ENCODE measurements around the gene NTN5. TPM values are rescaled to one million over a fixed set of nuclear protein-coding genes. Genes with fewer than 3 reads are reported as not detected.

The NTN5 gene
- total and polyA plus RNA-seq, 9 of the 15 experiments (the other 6 are each of a cell fraction or from before 2014, with no cell fraction given) = not detected

DNA sequence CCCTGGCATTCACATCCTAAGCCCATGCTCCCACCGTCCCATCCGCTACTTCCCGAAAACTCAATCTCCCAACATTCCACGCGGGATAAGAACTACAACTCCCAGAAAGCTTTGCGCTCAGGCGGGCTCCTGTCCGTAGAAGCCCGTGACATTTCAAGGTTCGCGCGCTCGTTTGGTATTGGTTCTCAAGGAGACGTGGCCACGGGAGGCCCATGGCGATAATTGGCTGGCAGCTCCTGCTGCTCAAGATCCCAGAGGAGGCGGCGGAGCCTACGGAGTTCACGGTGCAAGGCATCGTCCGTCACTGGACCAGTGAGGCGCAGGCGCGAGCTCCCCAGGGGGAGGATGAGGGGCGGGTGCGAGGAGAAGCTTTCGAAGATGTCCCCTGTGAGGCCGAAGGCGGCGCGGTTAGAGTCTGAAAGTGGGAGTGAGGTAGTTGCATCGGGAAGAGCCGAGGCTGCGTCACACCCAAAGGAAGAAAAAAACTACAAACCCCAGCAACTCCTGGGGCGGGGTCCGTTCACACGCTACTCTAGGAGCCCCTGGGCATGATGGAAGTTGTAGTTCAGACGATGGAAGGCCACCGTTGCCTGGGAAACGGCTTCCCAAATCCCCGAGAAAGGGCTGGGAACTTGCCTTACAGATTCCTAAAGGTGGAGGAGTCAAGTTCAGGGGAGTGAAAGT is 47.9 kb upstream of the NTN5 start (continued):
- TF ChIP-seq, protein P1, sequence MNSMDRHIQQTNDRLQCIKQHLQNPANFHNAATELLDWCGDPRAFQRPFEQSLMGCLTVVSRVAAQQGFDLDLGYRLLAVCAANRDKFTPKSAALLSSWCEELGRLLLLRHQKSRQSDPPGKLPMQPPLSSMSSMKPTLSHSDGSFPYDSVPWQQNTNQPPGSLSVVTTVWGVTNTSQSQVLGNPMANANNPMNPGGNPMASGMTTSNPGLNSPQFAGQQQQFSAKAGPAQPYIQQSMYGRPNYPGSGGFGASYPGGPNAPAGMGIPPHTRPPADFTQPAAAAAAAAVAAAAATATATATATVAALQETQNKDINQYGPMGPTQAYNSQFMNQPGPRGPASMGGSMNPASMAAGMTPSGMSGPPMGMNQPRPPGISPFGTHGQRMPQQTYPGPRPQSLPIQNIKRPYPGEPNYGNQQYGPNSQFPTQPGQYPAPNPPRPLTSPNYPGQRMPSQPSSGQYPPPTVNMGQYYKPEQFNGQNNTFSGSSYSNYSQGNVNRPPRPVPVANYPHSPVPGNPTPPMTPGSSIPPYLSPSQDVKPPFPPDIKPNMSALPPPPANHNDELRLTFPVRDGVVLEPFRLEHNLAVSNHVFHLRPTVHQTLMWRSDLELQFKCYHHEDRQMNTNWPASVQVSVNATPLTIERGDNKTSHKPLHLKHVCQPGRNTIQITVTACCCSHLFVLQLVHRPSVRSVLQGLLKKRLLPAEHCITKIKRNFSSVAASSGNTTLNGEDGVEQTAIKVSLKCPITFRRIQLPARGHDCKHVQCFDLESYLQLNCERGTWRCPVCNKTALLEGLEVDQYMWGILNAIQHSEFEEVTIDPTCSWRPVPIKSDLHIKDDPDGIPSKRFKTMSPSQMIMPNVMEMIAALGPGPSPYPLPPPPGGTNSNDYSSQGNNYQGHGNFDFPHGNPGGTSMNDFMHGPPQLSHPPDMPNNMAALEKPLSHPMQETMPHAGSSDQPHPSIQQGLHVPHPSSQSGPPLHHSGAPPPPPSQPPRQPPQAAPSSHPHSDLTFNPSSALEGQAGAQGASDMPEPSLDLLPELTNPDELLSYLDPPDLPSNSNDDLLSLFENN (IDR thresholded peaks at IDR 0.05; ENCODE audit: low read depth in 2 of 2, low read length in 2 of 2) = no peak
- no peak for TF ChIP-seq ZNF134 (CRISPR knock-in tag; conservative IDR thresholded peaks at IDR 0.05)
- no peak for TF ChIP-seq ZNF717 (CRISPR knock-in tag; IDR thresholded peaks at IDR 0.05)
- no peak for TF ChIP-seq ZNF696 (CRISPR knock-in tag; conservative IDR thresholded peaks at IDR 0.05)
- peak; percentile 24; the same call in 1 of the 2 replicates for TF ChIP-seq CEBPG (CRISPR knock-in tag; IDR thresholded peaks at IDR 0.05)
- TF ChIP-seq CEBPG (tag; conservative IDR thresholded peaks at IDR 0.05 in 1 of 2, IDR thresholded peaks at IDR 0.05 in 1 of 2) = no peak
- peak; percentile 94 for TF ChIP-seq RFX1 (IDR thresholded peaks at IDR 0.05)
- TF ChIP-seq ZNF431 (CRISPR knock-in tag; IDR thresholded peaks at IDR 0.05) = 0 out of 2 replicates have a peak, but pooled peaks have one; percentile 32
- TF ChIP-seq TRIM24 (IDR thresholded peaks at IDR 0.05) = no peak
- TF ChIP-seq ZNF707 (CRISPR knock-in tag; conservative IDR thresholded peaks at IDR 0.05) = no peak
- no peak for TF ChIP-seq GATA2 (CRISPR knock-in tag; IDR thresholded peaks at IDR 0.05)
- TF ChIP-seq JUND (IDR thresholded peaks at IDR 0.05; ENCODE audit: borderline replicate concordance, low read depth, low read length) = peak; percentile 39; the same call in 1 of the 2 replicates
- peak; percentile 10; the same call in 1 of the 3 replicates for TF ChIP-seq JUND (tag; IDR thresholded peaks at IDR 0.05; ENCODE audit: borderline replicate concordance, low read depth, low read length)
- TF ChIP-seq, protein P2, sequence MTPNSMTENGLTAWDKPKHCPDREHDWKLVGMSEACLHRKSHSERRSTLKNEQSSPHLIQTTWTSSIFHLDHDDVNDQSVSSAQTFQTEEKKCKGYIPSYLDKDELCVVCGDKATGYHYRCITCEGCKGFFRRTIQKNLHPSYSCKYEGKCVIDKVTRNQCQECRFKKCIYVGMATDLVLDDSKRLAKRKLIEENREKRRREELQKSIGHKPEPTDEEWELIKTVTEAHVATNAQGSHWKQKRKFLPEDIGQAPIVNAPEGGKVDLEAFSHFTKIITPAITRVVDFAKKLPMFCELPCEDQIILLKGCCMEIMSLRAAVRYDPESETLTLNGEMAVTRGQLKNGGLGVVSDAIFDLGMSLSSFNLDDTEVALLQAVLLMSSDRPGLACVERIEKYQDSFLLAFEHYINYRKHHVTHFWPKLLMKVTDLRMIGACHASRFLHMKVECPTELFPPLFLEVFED (CRISPR knock-in tag; conservative IDR thresholded peaks at IDR 0.05) = no peak
- no peak for TF ChIP-seq ZNF274 (IDR thresholded peaks at IDR 0.05; ENCODE audit: borderline replicate concordance, low read depth, low read length)
- TF ChIP-seq MTA1 (IDR thresholded peaks at IDR 0.05; ENCODE audit: borderline replicate concordance) = no peak
- TF ChIP-seq MAFF (IDR thresholded peaks at IDR 0.05; ENCODE audit: low read length) = no peak
- TF ChIP-seq, protein P3, sequence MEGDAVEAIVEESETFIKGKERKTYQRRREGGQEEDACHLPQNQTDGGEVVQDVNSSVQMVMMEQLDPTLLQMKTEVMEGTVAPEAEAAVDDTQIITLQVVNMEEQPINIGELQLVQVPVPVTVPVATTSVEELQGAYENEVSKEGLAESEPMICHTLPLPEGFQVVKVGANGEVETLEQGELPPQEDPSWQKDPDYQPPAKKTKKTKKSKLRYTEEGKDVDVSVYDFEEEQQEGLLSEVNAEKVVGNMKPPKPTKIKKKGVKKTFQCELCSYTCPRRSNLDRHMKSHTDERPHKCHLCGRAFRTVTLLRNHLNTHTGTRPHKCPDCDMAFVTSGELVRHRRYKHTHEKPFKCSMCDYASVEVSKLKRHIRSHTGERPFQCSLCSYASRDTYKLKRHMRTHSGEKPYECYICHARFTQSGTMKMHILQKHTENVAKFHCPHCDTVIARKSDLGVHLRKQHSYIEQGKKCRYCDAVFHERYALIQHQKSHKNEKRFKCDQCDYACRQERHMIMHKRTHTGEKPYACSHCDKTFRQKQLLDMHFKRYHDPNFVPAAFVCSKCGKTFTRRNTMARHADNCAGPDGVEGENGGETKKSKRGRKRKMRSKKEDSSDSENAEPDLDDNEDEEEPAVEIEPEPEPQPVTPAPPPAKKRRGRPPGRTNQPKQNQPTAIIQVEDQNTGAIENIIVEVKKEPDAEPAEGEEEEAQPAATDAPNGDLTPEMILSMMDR (IDR thresholded peaks at IDR 0.05 in 2 of 3, conservative IDR thresholded peaks at IDR 0.05 in 1 of 3; ENCODE audit: insufficient read depth in 2 of 3, low read depth in 1 of 3, low read length in 3 of 3) = 0 out of 6 replicates have a peak, but pooled peaks of 1 of the 3 experiments have one; percentile 10
- no peak for TF ChIP-seq ZNF12 (CRISPR knock-in tag; IDR thresholded peaks at IDR 0.05)
- no peak for TF ChIP-seq SETDB1 (IDR thresholded peaks at IDR 0.05; ENCODE audit: low read length)
- TF ChIP-seq EP400 (IDR thresholded peaks at IDR 0.05) = peak; percentile 75
- TF ChIP-seq HDAC1 (IDR thresholded peaks at IDR 0.05) = no peak
- no peak for TF ChIP-seq ZNF347 (CRISPR knock-in tag; IDR thresholded peaks at IDR 0.05; ENCODE audit: low read depth)
